Measurements from ENCODE around the gene CDKN2B-AS1. TPM values are rescaled to one million over a fixed set of nuclear protein-coding genes. Genes with fewer than 3 reads are reported as not detected.

Gene CDKN2B-AS1
- total and polyA plus RNA-seq, 11 donors: 0.38 to 0.80 (median 0.54) TPM; not detected in 6

GRCh38 chr9:22009506-22009867, 14.9 kb downstream of the CDKN2B-AS1 start:
- H3K27me3 ChIP-seq: peaks cover 10 to 34% (median 22%) of the 10 kb centered on the region in 9 donors
- no peaks in the 10 kb centered on the region for H3K9me3 ChIP-seq
- intact Hi-C loops (cut with DNase I): loop anchor here in 9 of 10 donors (2.0 to 10.0 kb wide), 8 partner anchors 42 to 672 kb away; partner anchors contain the start of genes KLHL9 (in 1 of the 9) and MTAP (in 1 of the 9)
- peak overlapping the region in 8 of 12 donors; percentile 23 to 88 (median 81) for H3K27ac ChIP-seq
- TF ChIP-seq CTCF (IDR thresholded peaks at IDR 0.05) (peak in 3 of 12 donors; percentile 12 to 34 (median 28)), POLR2A (IDR thresholded peaks at IDR 0.05) (no peak)
- H3K36me3 ChIP-seq: no peaks in the 10 kb centered on the region
- ATAC-seq (no peak), DNase-seq (no peak)
- H3K4me1 ChIP-seq: peaks cover 0 to 22% (median 7%) of the 10 kb centered on the region in 12 donors
- H3K4me3 ChIP-seq: peak overlapping the region in 11 of 12 donors; percentile 52 to 82 (median 71)
- 7 to 16% (median 9%) methylated on average over 5 to 6 of the region's 6 CpGs for WGBS, 4 donors

GRCh38 chr9:22010866-22011625, 16.5 kb downstream of the CDKN2B-AS1 start:
- Histone ChIP-seq H3K27me3 (peaks cover 6 to 20% (median 16%) of the 10 kb centered on the region in 9 donors), H3K4me3 (no peak overlapping the region), H3K4me1 (peaks cover 0 to 17% (median 7%) of the 10 kb centered on the region in 12 donors), H3K36me3 (no peaks in the 10 kb centered on the region), H3K9me3 (no peaks in the 10 kb centered on the region), H3K27ac (no peak overlapping the region)
- intact Hi-C loops (cut with DNase I): no loop called here
- TF ChIP-seq CTCF (IDR thresholded peaks at IDR 0.05): no peak
- no peak for TF ChIP-seq POLR2A (IDR thresholded peaks at IDR 0.05)
- ATAC-seq (no peak), DNase-seq (peak in 1 of 5 donors; percentile 55)
- 21 to 26% (median 24%) methylated on average over 13 of the region's 13 CpGs for WGBS, 4 donors

GRCh38 chr9:22022396-22022795, 27.8 kb downstream of the CDKN2B-AS1 start:
- H3K36me3 ChIP-seq: no peaks in the 10 kb centered on the region
- TF ChIP-seq POLR2A (IDR thresholded peaks at IDR 0.05) (no peak), CTCF (IDR thresholded peaks at IDR 0.05) (no peak)
- no peak overlapping the region for H3K4me3 ChIP-seq
- H3K9me3 ChIP-seq: peaks cover 0 to 17% (median 0%) of the 10 kb centered on the region in 12 donors
- no peak for ATAC-seq
- no peaks in the 10 kb centered on the region for H3K27me3 ChIP-seq
- DNase-seq: no peak
- no peak overlapping the region for H3K27ac ChIP-seq
- WGBS, 4 donors: 93 to 96% (median 94%) methylated on average over 3 of the region's 3 CpGs
- intact Hi-C loops (cut with DNase I): loop anchor here in 1 of 10 donors (5.0 kb wide), 1 partner anchor 50 kb away; no protein-coding TSS in a partner anchor
- H3K4me1 ChIP-seq: no peaks in the 10 kb centered on the region

GRCh38 chr9:22026696-22027095, 32.1 kb downstream of the CDKN2B-AS1 start:
- no peak for TF ChIP-seq CTCF (IDR thresholded peaks at IDR 0.05)
- TF ChIP-seq POLR2A (IDR thresholded peaks at IDR 0.05): no peak
- WGBS, 4 donors: 36 to 46% (median 44%) methylated on average over 6 of the region's 6 CpGs

More at GRCh38 chr9:22026696-22027095, 32.1 kb downstream of the CDKN2B-AS1 start:
- ATAC-seq (no peak), DNase-seq (no peak)
- H3K4me1 ChIP-seq: peaks cover 0 to 9% (median 0%) of the 10 kb centered on the region in 12 donors
- no peaks in the 10 kb centered on the region for H3K36me3 ChIP-seq
- intact Hi-C loops (cut with DNase I): no loop called here
- no peak overlapping the region for H3K4me3 ChIP-seq
- no peaks in the 10 kb centered on the region for H3K27me3 ChIP-seq
- peaks cover 0 to 6% (median 0%) of the 10 kb centered on the region in 12 donors for H3K9me3 ChIP-seq
- H3K27ac ChIP-seq: no peak overlapping the region
